GM18499 (cell line): ENCODE measurements around the gene IGF2BP2.
"Not testable (repeated sequence)": the region's sequence is repeated elsewhere in the genome, so short reads cannot be mapped to it uniquely, and the experiment has no call there.

Source experiments
- ATAC-seq: cut with Tn5 transposase; IDR thresholded peaks from one replicate; pipeline ENCODE4 v1.9.1; 2021; ENCODE audit warnings: moderate number of reproducible peaks; ENCODE audit not compliant: insufficient read depth, unreplicated experiment

The IGF2BP2 gene

GRCh38 chr3:185778094-185778493 is 46.7 kb downstream of the IGF2BP2 start:
- ATAC-seq, result no peak

GRCh38 chr3:185770109-185770508 is 54.7 kb downstream of the IGF2BP2 start:
- no peak for ATAC-seq

GRCh38 chr3:185768578-185768982 is 56.3 kb downstream of the IGF2BP2 start:
- ATAC-seq, result not testable (repeated sequence)

- ATAC-seq, result no peak
Measured at GRCh38 chr3:185767002-185767688, 57.7 kb downstream of the IGF2BP2 start.

DNA sequence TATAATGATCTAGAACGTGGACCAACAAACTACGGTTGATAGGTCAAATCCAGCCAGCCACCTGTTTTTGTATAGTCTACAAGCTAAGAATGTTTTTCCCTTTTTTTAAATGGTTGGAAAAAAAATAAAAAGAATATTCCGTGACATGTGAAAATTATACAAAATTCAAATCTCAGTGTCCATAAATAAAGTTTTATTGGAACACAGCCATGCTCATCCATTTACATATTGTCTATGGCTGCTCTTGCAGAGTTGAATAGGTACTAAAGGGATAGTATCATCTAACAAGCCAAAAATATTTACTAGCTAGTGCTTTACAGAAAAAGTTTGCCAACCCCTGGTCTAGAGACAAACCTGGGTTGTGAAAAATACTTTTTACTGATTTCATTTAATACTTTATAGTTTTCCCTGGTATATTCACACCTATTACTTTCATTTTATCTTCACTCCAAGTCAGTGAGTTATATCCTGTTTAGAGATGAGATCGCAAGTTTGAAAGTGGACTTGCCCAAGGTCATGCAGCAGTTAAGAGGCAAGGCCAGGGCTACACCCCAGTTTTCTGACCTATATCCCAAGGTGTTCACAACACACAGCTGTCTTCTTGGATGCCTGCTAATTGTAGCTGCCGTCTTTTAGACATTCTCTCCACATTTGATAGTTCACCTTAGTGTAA is 58.4 kb downstream of the IGF2BP2 start:
- ATAC-seq, result no peak

GRCh38 chr3:185764980-185765370 is 59.9 kb downstream of the IGF2BP2 start:
- no peak for ATAC-seq

DNA sequence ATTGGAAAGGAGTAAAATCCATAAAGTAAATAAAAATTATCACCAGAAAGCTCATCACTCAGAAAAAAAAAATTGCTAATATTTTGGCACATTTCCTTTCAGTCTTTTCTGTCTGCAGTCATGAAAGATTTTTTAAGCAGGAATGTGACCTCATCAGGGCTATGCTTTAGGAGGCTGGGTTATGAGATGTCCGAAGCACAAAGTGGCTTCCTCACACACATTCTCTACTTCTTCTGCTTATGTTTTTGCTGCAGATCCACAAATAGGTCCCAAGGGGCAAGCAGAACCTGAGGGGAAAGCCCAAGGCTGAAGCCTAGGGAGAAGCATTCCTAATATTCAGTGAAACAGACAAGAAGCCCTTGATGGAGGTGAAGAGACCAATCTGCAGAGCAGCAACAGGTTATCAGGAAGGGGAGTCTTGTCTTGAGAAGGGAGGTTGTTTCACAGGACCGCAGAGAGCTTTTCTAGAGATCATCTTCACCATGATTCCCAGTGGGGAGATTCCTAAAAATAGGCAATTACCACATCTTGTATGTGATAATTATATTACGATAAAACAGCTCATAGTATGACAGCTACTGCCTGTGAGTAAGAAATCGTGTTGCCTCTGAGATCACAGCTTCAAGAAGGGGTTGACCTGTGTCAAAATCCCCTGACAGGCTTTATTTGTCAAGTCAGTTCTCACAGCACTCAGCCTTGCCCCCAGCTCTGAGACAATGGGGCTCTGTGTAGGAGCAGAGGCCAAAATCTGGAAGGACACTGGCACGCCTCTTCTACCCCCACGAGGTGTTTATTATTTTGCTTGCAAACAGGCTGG is 60.5 kb downstream of the IGF2BP2 start:
- ATAC-seq, result no peak

DNA sequence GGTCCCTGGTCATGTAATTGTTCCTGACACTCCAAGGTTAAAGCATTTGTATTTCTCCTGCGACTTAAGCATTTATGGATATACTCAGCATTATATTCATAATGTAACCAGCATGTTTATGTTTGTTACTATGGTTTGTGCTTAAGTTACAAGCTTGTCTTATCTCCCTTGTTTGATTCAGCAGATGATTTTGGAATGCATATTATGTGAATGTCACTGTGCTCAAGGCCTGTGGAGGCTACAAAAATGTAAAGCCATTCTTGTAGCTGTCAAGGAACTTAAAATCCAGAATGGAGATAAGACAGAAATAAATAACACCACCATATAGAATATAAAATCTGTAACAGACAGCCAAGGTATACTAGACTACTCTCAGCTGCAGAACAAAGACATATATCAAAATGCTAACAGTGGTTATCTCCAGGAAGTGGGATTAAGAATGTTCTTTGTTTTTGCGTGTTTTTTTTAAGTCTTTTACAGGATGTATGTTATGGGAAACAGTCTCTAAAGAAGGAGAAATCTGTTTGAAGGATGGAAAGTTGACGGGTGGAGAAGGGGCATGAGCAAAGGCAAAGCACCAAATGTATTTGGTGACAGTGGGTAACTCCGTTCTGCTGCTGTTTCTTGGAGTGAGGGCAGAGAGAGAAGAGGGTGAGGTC is 61.4 kb downstream of the IGF2BP2 start:
- no peak for ATAC-seq

- ATAC-seq, result no peak
Measured at GRCh38 chr3:185760550-185760949, 64.3 kb downstream of the IGF2BP2 start.

DNA sequence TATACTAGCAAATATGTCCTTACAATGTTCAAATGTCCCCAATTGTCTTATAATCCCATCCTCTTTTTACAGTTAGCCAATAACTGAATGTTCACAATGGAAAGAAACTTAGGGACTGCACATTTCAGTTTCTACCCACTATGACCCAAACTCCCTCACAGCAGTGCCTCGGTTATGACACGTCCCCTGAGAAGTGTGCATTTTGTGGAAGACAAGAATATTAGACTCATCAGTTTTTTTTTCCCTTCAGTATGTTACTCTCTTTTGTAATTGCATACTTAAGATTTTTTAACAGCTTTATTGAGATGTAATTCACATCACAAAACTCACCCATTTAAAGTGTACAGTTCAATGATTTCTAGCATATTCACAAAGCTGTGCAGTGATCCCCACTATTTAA is 64.8 kb downstream of the IGF2BP2 start:
- ATAC-seq, result no peak

DNA sequence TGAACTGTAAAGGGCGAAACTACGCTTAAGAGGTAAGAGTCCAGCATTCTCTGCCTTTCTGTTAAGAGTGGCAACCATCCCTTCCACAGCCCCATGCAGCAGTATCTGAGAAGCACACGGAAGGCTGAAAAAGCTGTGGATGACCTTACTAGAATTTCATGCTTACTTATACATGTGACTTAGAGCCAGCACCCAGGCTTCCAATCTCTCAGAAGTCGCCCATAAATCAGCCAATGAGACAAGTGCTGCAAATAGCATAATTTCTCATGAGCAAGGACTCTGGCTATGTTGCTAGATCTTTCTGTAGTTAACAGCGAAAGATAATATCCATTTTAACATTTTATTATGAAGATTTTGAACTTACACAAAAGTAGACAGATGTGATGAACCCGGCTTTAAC is 65.3 kb downstream of the IGF2BP2 start:
- no peak for ATAC-seq

DNA sequence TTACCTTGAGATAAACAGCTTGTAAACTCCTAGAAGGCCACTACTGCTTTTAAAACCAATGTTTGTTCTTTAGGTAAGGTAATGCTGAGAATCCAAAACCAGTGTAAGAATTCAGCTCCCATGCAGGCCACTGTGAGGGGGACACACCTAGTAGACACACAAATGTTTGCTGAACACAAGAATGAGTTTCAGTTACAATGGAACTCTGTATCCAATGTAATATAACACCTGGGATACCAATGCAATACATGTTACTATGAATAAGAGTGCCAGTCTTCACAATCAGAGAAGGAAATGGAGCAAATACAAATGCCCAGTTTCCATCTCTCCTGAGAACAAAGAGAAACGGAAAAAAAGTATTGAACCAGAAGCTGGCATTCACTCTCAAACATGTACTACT is 65.9 kb downstream of the IGF2BP2 start:
- ATAC-seq, result no peak

DNA sequence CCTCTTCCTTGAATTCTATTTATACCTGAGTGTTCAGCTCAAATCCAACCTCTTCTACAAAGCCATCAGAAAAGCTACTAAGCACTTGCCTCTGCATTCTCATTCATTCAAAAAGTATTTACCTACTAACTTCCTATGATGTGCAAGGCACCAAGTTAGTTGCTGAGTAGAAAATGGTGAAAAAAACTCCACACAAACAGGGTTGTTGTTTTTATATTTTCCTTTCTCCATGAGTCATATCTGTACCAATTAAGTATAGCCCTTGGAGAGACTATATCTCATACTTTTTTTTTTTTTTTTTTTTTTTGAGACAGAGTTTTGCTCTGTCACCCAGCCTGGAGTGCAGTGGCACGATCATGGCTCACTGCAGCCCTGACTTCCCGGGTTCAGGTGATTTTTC is 67.7 kb downstream of the IGF2BP2 start:
- ATAC-seq, result no peak

DNA sequence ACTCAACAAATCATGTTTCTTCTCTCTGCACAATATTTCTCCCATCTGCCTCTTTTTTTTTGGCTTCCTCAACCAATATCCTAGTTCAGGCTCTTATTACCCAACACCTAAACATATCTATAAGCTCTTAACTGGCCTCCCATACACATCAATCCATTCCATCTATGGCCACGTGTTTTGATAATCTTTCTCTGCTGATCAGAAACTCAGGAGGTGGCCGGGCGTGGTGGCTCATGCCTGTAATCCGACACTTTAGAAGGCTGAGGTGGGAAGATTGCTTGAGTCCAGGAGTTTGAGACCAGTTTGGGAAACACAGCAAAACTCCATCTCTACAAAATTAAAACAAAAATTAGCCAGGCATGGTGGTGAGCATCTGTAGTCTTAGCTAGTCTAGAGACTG is 68.4 kb downstream of the IGF2BP2 start:
- no peak for ATAC-seq

DNA sequence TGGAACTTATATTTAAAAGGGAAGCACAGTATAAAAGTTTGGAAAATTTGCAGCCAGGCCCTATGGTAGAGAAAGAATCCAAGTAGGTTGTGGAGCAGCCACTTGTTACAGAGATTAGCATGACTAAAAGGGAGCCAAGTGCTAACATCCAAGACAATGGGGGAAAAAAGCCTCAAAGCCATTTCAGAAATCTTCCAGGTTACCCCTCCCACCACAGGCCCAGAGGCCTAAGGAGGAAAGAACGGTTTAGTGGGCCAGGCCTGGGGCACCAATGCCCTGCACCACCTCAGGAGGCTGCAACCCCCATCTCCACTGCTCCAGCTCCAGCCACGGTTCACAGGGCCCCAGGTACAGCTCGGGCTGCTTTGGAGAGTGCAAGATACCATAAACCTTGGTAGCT is 69.9 kb downstream of the IGF2BP2 start:
- ATAC-seq, result no peak

GRCh38 chr3:185753354-185753753 is 71.5 kb downstream of the IGF2BP2 start:
- no peak for ATAC-seq

DNA sequence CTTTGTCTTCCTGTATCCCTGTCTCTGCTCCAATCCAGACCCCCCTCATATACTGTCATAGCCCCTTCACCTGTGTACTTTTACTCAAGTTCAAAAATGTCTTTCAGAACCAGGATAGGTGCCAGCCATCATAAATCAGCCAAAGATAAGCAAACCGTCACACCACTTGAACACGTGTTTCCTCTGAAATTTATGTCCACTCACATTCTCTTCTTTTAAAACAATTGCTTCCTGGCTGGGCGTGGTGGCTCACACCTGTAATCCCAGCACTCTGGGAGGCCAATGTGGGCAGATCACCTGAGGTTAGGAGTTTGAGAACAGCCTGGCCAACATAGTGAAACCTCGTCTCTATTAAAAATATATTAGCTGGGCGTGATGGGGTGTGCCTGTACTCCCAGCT is 74.1 kb downstream of the IGF2BP2 start:
- no peak for ATAC-seq

- no peak for ATAC-seq
Measured at GRCh38 chr3:185750015-185750414, 74.8 kb downstream of the IGF2BP2 start.

- no peak for ATAC-seq
Measured at GRCh38 chr3:185746470-185746869, 78.4 kb downstream of the IGF2BP2 start.

GRCh38 chr3:185744997-185745843 is 79.6 kb downstream of the IGF2BP2 start:
- ATAC-seq, result no peak
